IPS-18a (cell line): ENCODE data around the gene TPP2.

Experiments
- H3K27ac ChIP-seq: one replicate; pipeline ENCODE4 v1.5.1; 2013; ENCODE audit warnings: low read length
- H3K27me3 ChIP-seq: one replicate; pipeline ENCODE4 v1.6.1; 2013; ENCODE audit warnings: mild to moderate bottlenecking, low read length; ENCODE audit not compliant: control insufficient read depth, insufficient read depth
- H3K36me3 ChIP-seq: one replicate; pipeline ENCODE4 v1.6.1; 2013; ENCODE audit warnings: low read depth, low read length; ENCODE audit not compliant: control insufficient read depth
- H3K4me1 ChIP-seq: one replicate; pipeline ENCODE4 v1.6.1; 2013; ENCODE audit warnings: low read depth, low read length; ENCODE audit not compliant: control insufficient read depth
- H3K4me3 ChIP-seq: one replicate; pipeline ENCODE4 v1.5.1; 2013; ENCODE audit warnings: low read length
- H3K9ac ChIP-seq: one replicate; pipeline ENCODE4 v1.6.1; 2013; ENCODE audit warnings: mild to moderate bottlenecking, low read length, moderate library complexity
- H3K9me3 ChIP-seq: one replicate; pipeline ENCODE4 v1.6.1; 2013; ENCODE audit warnings: low read depth, low read length; ENCODE audit not compliant: control insufficient read depth

Gene TPP2

DNA sequence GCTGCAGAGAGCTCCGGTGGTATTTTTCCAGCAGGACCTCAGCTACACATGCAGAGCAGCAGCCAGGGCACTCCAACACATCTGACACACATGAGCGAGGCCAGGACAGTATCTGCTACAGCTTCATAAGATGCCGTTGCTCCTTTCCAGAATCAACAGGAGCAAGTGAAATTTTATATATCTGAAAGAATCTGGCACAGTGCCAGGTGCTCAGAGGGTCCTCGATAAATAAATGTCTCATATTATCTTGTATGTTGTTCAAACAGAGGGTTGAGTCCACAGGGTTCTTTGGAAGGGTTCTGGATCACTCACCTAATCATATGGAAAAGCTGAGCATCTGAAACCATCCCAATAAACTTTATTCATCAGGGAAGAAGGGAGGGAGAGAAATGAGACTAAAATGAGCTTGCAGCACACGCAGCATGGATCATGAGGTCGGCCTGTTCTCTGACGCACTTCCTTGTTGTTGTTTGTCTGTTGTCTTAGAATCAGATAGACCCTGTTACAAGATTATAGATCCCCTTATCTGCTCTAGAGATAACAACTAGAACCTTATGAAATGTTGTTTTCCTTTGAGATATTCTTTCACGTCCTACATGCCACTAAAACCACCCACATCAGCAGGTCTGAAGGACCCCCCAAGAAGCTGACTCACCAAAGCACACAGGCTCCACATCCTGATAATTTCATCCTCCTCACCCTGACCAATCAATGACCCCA lies 101.3 kb downstream of the TPP2 start:
- Histone ChIP-seq H3K27ac (no peak overlapping the region), H3K9me3 (no peaks in the 10 kb centered on the region), H3K4me1 (no peaks in the 10 kb centered on the region), H3K36me3 (no peaks in the 10 kb centered on the region), H3K4me3 (no peak overlapping the region), H3K27me3 (no peaks in the 10 kb centered on the region), H3K9ac (no peak overlapping the region)

DNA sequence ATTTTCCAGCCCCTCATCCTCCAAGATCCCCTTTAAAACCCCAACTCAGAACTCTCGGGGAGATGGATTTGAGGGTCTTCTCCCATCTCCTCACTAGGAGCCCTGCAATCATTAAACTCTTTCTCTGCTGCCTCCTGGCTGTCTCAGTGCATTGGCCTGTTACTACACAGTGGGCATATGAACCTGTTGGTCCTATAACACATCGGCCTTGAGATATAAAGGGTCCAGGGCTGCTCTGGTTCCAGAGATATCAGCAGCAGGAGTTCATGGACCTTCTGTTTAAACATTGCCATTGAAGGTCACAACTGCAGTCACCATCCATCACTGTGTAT lies 101.8 kb downstream of the TPP2 start:
- Histone ChIP-seq H3K9me3 (no peaks in the 10 kb centered on the region), H3K4me1 (no peaks in the 10 kb centered on the region), H3K9ac (no peak overlapping the region), H3K36me3 (no peaks in the 10 kb centered on the region), H3K27me3 (no peaks in the 10 kb centered on the region), H3K27ac (no peak overlapping the region), H3K4me3 (no peak overlapping the region)

DNA sequence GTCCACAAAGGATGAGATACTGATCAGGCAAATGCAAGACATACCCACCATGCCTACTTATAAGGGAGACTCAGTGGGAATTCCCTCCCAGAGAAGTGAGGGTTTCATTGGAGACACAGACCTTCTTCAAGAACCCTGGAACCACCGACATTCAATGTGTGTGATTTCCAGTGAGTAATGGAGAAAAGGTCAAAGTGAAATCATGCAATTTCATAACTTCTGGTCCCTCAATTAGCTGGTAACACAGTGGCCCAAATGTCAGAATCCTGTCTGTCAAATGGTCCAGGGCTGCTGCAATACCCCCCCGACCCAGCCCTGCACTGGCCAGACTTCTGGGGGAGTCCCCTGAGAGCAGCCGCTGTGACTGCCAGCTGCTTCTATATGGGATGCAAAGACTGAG lies 102.7 kb downstream of the TPP2 start:
- Histone ChIP-seq H3K4me1 (no peaks in the 10 kb centered on the region), H3K4me3 (no peak overlapping the region), H3K27ac (no peak overlapping the region), H3K36me3 (no peaks in the 10 kb centered on the region), H3K27me3 (no peaks in the 10 kb centered on the region), H3K9me3 (no peaks in the 10 kb centered on the region), H3K9ac (no peak overlapping the region)

DNA sequence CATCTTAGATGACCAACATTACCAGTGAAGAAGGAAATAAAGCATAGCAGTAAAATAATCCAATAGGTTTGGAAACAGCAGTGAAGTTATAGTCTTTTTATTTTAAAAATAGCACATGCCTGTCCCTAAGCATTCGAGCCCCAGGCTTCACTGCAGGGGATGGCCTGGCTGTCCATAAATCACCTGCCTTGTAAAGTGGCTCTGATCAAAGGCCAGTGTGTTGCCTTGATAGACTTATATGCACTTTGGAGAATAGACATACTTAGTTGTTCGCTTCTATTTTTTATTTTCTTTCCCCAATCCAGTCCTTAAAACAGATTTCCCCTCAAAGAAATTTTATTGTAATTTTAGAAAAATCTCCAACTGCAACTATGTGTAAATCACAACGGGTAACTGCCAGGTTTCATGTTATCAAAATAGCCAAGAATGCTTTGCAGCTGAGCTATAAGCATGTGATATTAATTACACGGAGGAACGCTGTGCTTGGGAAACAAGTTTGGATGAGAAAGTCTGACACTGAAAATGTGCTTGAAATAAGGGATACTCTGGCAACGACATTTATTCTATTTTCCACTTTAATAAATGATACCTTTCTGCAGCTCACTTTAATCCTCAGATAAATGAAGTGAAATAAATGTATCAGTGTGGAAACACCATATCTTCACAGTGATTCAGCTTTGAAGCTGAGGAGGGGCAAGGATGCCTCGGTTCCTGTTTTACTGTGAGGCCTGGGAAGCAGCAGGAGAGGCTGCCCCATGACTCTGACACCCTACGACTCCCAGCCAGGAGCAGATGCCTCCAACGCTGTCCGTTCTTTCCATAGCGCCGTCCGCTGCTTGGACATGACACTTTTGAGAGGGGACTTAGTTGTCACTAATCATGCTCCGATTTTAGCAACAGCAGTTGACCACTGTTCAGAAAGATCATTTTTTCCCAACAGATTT lies 103.6 kb downstream of the TPP2 start:
- Histone ChIP-seq H3K27me3 (no peaks in the 10 kb centered on the region), H3K36me3 (no peaks in the 10 kb centered on the region), H3K27ac (no peak overlapping the region), H3K9ac (no peak overlapping the region), H3K4me3 (no peak overlapping the region), H3K4me1 (no peaks in the 10 kb centered on the region), H3K9me3 (no peaks in the 10 kb centered on the region)

DNA sequence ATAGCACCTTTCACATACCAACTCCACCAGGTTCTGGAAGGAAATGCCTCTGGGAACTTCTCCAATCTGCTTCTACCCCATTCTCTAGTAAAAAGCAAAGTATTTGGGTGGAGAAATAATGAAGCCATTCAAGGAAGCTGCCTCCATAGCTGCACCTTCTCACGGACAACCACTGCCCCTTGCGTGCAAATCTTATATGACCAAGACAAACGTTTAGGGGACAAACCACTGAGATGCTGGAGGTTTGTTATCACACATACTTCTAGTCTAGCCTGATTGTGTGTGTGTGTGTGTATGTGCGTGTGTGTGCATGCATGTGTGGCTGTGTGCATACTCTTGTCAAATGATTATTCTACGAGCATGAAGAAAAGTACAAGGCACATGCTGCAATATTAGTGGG lies 104.5 kb downstream of the TPP2 start:
- H3K4me3 ChIP-seq: no peak overlapping the region
- H3K9ac ChIP-seq: no peak overlapping the region
- no peaks in the 10 kb centered on the region for H3K9me3 ChIP-seq
- H3K4me1 ChIP-seq: no peaks in the 10 kb centered on the region
- H3K36me3 ChIP-seq: no peaks in the 10 kb centered on the region
- no peaks in the 10 kb centered on the region for H3K27me3 ChIP-seq
- no peak overlapping the region for H3K27ac ChIP-seq

DNA sequence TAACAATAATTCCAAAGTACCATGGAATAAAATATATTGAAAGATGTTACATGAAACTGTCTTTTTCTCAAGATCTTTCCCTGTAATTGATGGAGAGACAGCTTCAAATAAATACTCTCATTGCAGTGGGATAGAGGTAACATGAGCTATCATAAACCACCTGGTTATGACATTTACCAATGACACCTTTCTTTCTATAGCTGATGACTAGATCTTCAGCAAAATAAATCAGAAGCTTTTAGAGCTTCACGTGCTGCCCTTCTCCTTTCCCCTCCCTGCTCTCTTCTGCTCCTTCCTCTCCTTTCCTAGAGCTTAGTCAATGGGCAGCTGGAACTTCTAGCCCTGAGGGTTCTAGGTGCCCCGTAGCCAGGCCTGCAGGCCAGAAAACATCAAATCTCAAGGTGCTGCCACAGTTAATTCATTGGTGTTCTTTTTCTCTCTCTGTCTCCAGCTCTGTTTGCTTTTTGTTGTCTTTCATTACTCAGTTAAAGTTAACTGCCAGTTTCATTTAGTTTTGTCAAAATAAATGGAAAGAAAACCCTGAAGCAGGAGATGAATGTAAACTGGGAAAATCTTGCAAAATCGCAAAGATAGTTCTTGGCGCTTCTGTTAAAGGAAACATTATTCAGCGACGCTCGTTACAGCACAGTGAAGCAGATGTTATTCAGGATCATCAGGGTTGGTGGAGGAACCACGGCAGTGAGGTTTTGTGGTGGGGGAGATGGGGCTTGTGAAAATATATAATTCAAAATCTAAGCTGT lies 106.4 kb downstream of the TPP2 start:
- Histone ChIP-seq H3K27ac (no peak overlapping the region), H3K36me3 (no peaks in the 10 kb centered on the region), H3K4me1 (no peaks in the 10 kb centered on the region), H3K27me3 (no peaks in the 10 kb centered on the region), H3K9me3 (no peaks in the 10 kb centered on the region), H3K9ac (no peak overlapping the region), H3K4me3 (no peak overlapping the region)

DNA sequence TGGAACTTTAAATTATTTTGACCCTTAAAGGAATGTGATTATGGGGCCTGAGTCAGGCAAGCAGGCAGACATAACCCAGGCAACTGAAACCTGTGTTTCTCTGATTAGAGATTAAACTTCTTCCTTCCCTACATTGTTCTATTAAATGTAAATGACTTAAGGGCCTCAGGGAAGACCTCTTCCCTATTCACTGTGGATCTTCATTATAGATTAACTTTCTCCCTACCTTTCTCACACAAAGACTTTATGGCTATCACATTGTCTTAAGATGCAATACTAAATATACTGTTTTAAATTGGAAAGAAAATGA lies 106.9 kb downstream of the TPP2 start:
- Histone ChIP-seq H3K9ac (no peak overlapping the region), H3K4me1 (no peaks in the 10 kb centered on the region), H3K27ac (no peak overlapping the region)

DNA sequence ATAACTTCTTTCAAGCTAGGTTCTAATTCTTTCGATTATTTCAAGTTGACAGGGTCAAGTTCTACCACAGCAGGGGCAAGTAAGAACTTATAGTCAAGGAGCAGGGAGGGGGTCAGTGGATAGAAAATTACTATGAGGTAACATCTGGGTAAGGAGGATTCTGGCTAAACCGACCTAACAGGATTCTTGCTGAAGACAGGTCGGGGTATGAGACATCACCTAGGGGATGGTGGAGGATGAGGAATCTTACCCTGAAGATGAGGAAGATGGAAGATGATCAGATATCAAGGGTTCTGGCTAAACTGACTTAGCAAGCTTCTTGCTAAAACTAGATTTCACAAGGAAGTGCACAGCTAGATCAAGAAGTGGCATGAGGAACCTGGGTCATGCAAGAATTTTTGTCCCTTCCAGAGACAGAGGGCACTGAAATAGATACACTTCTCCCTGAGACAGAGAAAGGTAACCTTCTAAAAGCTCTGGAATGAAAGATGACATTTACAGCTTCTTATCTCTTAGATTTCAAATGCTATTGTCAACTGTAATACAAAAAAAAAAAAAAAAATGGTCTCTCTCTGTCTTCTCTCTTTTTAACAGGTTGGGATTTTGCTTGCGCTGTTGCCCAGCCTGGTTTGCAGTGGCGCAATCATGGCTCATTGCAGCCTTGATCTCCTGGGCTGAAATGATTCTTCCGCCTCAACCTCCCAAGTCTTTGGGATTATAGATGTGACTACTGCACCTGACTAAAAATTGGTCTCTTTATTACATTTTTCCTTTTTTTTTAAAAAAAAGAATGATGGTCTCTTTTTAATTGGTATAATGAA lies 107.7 kb downstream of the TPP2 start:
- Histone ChIP-seq H3K36me3 (no peaks in the 10 kb centered on the region), H3K4me1 (no peaks in the 10 kb centered on the region), H3K27me3 (no peaks in the 10 kb centered on the region), H3K27ac (no peak overlapping the region), H3K9me3 (no peaks in the 10 kb centered on the region), H3K4me3 (no peak overlapping the region), H3K9ac (no peak overlapping the region)

More for the DNA sequence above, 106.9 kb downstream of the TPP2 start:
- Histone ChIP-seq H3K36me3 (no peaks in the 10 kb centered on the region), H3K9me3 (no peaks in the 10 kb centered on the region), H3K4me3 (no peak overlapping the region), H3K27me3 (no peaks in the 10 kb centered on the region)

DNA sequence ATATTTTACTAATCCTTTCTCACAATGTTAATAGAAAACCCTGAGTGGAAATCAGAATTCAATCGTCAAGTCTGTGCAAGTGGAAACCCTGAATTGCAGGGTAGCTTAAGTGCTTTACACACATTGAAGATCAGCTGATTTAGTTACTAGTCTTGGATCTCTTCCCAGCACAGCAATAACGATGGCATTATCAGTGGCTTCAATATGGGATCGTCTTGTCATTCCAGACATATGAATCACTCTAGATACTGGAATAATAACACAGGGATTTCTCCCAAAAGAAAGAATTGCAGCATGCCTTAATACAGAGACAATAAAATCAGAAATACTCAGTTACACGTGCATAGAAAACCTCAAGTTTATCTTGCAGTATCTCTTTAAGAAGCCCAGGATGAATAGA lies 110.7 kb downstream of the TPP2 start:
- Histone ChIP-seq H3K9me3 (no peaks in the 10 kb centered on the region), H3K4me1 (no peaks in the 10 kb centered on the region), H3K27me3 (no peaks in the 10 kb centered on the region), H3K9ac (no peak overlapping the region), H3K4me3 (no peak overlapping the region), H3K27ac (no peak overlapping the region), H3K36me3 (no peaks in the 10 kb centered on the region)

DNA sequence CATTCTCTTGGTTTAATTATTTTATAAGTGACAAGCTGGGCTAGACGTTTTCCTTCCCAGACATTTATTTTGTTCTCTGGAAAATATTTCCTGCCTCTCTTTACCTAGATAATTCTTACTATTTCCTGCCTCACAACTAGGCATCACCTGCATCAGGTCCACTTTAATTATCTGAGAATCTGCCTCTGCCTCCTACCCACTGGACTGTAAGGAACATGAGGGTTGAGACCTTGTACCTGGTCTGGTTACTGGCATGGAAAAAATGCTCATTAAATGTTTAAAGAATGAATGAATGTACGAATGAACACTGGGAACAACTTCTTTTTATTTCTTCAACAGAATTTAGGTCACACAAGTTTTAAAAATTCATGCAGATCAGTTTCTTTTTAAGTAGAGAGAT lies 111.4 kb downstream of the TPP2 start:
- no peak overlapping the region for H3K4me3 ChIP-seq
- no peaks in the 10 kb centered on the region for H3K36me3 ChIP-seq
- H3K9ac ChIP-seq: no peak overlapping the region
- no peaks in the 10 kb centered on the region for H3K27me3 ChIP-seq
- H3K4me1 ChIP-seq: no peaks in the 10 kb centered on the region
- no peak overlapping the region for H3K27ac ChIP-seq
- H3K9me3 ChIP-seq: no peaks in the 10 kb centered on the region

DNA sequence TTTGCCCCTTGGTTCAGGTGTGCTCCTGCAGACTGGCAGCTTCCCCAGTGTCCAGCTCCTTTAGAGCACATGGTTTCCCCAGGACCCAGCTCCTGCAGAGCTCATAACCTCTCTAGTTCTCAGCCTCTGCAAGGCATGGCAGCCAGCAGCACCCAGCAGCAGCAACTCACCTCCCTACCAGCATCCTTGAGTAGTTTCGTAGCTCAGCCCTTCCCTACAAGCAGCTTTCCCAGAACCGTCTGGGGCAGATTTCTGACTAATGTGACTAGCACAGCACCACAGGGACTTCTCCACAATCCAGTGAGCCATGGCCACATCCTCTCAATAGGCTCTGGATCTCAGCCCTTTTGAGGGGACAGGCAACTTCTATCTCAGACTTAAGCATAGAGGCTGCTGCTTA lies 112.2 kb downstream of the TPP2 start:
- Histone ChIP-seq H3K4me1 (no peaks in the 10 kb centered on the region), H3K27me3 (no peaks in the 10 kb centered on the region), H3K36me3 (no peaks in the 10 kb centered on the region), H3K9ac (no peak overlapping the region), H3K9me3 (no peaks in the 10 kb centered on the region), H3K4me3 (no peak overlapping the region), H3K27ac (no peak overlapping the region)
